AG09309 (cell line): Measurements from ENCODE around the gene ZNF518A.

Source experiments
- DNase-seq: peaks from one replicate; pipeline ENCODE4 v3.0.0-alpha.2; 2010; ENCODE audit warnings: low read depth
- H3K4me3 ChIP-seq: 2 replicates; pipeline ENCODE4 v1.5.1; 2011; ENCODE audit warnings: mild to moderate bottlenecking, low read depth, low read length, moderate library complexity; ENCODE audit not compliant: control insufficient read depth
- TF ChIP-seq, protein P1 (sequence below): IDR thresholded peaks from 2 replicates; pipeline ENCODE4 v1.5.1; 2011; ENCODE audit warnings: mild to moderate bottlenecking, low read depth, low read length, inconsistent platforms; ENCODE audit not compliant: insufficient read depth, control insufficient read depth; ENCODE audit errors: missing control alignments

ZNF518A gene

DNA sequence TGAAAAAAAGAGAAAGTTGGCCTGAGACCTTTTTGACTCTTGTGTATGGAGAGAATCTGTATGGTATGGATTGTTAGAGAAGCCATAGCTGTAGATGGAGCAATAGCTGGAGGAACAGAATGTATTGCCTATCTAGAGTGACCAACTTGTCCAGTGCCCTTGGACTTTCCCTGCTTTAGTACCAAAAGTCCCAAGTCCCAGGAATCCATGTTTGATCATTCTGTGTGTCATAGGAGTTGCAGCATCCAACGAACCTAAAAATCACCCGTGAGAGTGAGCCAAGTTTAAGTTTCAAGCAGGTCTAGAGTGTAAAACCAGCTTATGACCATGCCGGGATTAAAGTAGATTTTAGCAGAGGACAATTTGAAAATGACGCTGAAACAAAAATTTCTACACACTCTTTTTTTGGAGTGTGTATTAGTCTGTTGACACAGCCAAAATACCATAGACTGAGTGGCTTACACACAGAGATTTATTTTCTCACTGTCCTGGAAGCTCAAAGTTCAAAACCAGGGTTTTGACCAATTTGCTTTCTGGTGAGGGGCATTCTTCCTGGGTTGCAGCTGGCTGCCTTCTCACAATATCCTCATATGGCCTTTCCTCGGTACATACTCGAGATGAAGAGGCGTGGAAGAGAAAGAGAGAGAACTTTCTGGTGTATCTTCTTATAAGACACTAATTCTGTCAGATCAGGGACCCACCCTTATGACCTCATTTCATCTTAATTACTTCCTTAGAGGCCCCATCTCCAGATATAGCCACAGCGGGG is 36.9 kb upstream of the ZNF518A start:
- no peak overlapping the region for H3K4me3 ChIP-seq
- TF ChIP-seq, protein P1, sequence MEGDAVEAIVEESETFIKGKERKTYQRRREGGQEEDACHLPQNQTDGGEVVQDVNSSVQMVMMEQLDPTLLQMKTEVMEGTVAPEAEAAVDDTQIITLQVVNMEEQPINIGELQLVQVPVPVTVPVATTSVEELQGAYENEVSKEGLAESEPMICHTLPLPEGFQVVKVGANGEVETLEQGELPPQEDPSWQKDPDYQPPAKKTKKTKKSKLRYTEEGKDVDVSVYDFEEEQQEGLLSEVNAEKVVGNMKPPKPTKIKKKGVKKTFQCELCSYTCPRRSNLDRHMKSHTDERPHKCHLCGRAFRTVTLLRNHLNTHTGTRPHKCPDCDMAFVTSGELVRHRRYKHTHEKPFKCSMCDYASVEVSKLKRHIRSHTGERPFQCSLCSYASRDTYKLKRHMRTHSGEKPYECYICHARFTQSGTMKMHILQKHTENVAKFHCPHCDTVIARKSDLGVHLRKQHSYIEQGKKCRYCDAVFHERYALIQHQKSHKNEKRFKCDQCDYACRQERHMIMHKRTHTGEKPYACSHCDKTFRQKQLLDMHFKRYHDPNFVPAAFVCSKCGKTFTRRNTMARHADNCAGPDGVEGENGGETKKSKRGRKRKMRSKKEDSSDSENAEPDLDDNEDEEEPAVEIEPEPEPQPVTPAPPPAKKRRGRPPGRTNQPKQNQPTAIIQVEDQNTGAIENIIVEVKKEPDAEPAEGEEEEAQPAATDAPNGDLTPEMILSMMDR: no peak
- no peak for DNase-seq

DNA sequence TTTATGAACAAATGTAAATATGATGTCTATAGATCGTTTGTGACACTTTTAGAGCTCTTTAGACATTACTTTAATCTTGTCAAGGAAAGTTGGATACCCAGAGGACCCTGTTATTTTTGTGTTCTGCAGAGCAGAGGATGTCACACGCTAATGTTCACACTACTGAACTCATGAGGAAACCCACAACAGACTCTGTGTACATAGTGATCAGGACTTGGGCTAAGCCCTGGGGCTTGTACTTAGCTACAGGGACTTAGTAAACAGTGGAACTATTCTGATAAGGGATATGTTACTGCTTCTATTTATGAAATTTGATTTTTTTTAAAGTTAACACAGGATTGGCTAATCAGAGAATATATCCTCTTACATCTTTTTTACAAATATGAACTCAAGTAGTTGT is 36.1 kb upstream of the ZNF518A start:
- no peak overlapping the region for H3K4me3 ChIP-seq
- TF ChIP-seq, protein P1: no peak
- DNase-seq: no peak

DNA sequence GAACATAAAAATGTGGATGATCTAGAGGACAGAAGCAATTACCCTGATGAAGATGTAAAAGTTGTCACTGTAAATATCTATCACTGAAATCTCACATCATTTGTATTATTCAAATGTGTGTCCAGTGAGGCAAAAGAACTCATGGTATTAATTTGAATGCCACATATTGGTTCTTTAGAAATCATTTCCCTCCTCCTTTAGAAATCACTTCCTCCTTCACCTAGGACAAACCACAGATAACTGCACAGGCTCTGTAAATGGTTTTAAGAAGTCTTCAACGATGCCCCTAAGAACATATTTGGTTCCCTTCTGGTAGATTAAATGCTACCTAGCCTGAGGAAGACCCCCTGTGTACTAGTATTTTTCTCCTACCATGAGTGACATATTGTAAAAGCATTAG is 33.1 kb upstream of the ZNF518A start:
- TF ChIP-seq, protein P1: no peak
- no peak for DNase-seq
- no peak overlapping the region for H3K4me3 ChIP-seq

DNA sequence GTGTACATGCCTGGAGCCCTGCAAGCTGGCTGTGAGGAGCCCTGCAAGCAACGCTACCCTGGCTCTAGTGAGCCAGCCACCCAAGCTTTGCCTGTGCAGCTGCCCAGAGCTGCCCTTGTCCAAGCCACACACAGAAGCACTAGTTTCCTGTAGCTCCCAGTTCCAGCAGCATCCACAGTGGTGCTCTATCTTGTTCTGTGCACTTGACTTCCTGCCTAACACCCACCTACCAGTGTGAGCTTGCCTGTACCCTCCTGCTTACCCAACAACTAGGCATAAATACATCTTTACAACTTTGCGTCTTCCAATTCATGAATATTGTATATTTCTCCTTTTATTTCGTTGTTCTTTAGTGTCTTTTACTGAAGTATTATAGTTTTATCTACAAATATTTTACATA is 32.2 kb upstream of the ZNF518A start:
- no peak for DNase-seq
- TF ChIP-seq, protein P1: no peak
- H3K4me3 ChIP-seq: no peak overlapping the region

DNA sequence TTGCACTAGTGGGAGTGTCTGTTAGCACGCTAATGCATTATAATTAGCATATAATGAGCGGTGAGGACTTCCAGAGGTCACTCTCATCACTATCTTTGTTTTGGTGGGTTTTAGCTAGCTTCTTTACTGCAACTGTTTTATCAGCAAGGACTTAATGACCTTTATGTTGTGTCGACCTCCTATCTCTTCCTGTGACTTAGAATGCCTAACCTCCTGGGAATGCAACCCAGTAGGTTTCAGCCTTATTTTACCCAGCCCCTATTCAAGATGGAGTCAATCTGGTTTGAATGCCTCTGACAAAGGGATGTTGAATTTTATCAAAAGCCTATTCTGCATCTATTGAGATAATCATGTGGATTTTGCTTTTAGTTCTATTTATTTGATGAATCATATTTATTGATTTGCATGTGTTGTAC is 22.5 kb upstream of the ZNF518A start:
- TF ChIP-seq, protein P1: no peak
- no peak for DNase-seq
- no peak overlapping the region for H3K4me3 ChIP-seq

DNA sequence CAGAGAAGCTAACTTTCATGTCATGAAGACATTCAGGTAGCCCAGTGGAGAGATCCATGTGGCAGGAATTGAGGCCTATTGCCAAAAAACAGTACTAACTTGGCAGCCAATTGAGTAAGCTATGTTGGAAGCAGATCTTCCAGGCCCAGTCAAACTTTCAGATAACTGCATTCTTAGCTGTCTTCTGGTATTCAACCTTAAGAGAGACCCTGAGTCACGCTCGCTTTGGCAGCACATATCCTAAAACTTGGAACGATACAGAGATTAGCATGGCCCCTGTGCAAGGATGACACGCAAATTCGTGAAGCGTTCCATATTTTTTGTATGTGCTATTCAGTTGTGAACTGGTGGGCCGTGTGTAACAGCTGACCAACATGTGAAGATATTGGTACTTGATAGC is 17.6 kb upstream of the ZNF518A start:
- TF ChIP-seq, protein P1: no peak

More for the DNA sequence above, 17.6 kb upstream of the ZNF518A start:
- H3K4me3 ChIP-seq: no peak overlapping the region
- DNase-seq: no peak
